Uterus (tissue), 2 donors: Measurements from ENCODE around the gene TLN1.

ENCODE experiments used
- POLR2A ChIP-seq, 2 donors: fragments of 450-650 bp; IDR thresholded peaks; one replicate each; pipeline ENCODE4 v1.6.1; 2016; ENCODE audit warnings: antibody characterized with exemption in 2 of 2, mild to moderate bottlenecking in 1 of 2, moderate library complexity in 1 of 2
- TF ChIP-seq, protein P1 (sequence below), 4 experiments: fragments of 200-600 bp in 2 of 4; fragments of 450-650 bp in 2 of 4; sonication (generic) in 2 of 4; IDR thresholded peaks; one replicate each; pipeline ENCODE4 v1.5.1; 2016 to 2019; ENCODE audit warnings: antibody characterized with exemption in 4 of 4, mild to moderate bottlenecking in 2 of 4, moderate library complexity in 1 of 4

DNA sequence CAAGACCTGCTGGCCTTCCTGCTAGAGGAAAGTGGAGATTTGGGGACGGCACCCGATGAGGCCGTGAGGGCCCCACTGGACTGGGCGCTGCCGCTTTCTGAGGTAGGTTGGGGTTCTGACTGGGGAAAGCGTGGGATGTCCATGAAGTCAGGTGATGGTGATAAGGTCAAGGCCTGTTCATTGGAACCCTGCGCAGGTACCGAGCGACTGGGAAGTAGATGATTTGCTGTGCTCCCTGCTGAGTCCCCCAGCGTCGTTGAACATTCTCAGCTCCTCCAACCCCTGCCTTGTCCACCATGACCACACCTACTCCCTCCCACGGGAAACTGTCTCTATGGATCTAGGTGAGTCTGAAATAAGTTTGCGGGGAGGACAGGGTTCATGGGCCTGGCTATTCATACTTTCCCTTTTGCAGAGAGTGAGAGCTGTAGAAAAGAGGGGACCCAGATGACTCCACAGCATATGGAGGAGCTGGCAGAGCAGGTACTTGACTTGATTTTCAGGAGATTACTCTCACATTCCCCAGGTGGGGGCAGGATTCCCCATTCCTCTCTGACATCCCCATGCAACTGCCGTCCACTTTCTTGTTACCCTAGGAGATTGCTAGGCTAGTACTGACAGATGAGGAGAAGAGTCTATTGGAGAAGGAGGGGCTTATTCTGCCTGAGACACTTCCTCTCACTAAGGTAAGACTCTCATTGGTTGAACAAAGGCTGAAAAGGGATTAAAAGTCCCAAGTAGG lies 976 bp upstream of the TLN1 start:
- TF ChIP-seq, protein P1, sequence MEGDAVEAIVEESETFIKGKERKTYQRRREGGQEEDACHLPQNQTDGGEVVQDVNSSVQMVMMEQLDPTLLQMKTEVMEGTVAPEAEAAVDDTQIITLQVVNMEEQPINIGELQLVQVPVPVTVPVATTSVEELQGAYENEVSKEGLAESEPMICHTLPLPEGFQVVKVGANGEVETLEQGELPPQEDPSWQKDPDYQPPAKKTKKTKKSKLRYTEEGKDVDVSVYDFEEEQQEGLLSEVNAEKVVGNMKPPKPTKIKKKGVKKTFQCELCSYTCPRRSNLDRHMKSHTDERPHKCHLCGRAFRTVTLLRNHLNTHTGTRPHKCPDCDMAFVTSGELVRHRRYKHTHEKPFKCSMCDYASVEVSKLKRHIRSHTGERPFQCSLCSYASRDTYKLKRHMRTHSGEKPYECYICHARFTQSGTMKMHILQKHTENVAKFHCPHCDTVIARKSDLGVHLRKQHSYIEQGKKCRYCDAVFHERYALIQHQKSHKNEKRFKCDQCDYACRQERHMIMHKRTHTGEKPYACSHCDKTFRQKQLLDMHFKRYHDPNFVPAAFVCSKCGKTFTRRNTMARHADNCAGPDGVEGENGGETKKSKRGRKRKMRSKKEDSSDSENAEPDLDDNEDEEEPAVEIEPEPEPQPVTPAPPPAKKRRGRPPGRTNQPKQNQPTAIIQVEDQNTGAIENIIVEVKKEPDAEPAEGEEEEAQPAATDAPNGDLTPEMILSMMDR (IDR thresholded peaks at IDR 0.05): no peak
- TF ChIP-seq POLR2A (IDR thresholded peaks at IDR 0.05): no peak
